OCI-LY3 (cell line): ENCODE data around the gene PTX4.

Source experiments
- EZH2phosphoT487 ChIP-seq: fragments of 200-600 bp; shearing (Covaris generic); IDR thresholded peaks from 2 replicates; pipeline ENCODE4 v1.6.1; 2018; ENCODE audit warnings: antibody characterized with exemption, mixed run types, low read depth
- TF ChIP-seq, protein P1 (sequence below): fragments of 200-600, 300-600 bp; sonication (generic); IDR thresholded peaks from 2 replicates; pipeline ENCODE4 v1.5.1; 2014; ENCODE audit warnings: antibody characterized with exemption, low read length, low read depth

GRCh38 chr16:1466968-1467521 is 21.7 kb downstream of the PTX4 start:
- TF ChIP-seq, protein P1, sequence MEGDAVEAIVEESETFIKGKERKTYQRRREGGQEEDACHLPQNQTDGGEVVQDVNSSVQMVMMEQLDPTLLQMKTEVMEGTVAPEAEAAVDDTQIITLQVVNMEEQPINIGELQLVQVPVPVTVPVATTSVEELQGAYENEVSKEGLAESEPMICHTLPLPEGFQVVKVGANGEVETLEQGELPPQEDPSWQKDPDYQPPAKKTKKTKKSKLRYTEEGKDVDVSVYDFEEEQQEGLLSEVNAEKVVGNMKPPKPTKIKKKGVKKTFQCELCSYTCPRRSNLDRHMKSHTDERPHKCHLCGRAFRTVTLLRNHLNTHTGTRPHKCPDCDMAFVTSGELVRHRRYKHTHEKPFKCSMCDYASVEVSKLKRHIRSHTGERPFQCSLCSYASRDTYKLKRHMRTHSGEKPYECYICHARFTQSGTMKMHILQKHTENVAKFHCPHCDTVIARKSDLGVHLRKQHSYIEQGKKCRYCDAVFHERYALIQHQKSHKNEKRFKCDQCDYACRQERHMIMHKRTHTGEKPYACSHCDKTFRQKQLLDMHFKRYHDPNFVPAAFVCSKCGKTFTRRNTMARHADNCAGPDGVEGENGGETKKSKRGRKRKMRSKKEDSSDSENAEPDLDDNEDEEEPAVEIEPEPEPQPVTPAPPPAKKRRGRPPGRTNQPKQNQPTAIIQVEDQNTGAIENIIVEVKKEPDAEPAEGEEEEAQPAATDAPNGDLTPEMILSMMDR: no peak
- TF ChIP-seq EZH2phosphoT487: no peak
